Liver (tissue), 3 donors: ENCODE measurements around the gene HNRNPUL1.

Experiments
- CTCF ChIP-seq: fragments of 150-350 bp; IDR thresholded peaks from 2 replicates; pipeline ENCODE4 v1.5.1; 2017; ENCODE audit warnings: improper control_type of control experiment, low read depth, low read length; ENCODE audit not compliant: missing input control
- EGR1 ChIP-seq, 2 donors: IDR thresholded peaks; 2 replicates each; pipeline ENCODE4 v1.6.1; 2016 to 2018; ENCODE audit warnings: antibody characterized with exemption in 2 of 2, low read depth in 2 of 2
- FOXA1 ChIP-seq: IDR thresholded peaks from 2 replicates; pipeline ENCODE4 v1.6.1; 2016; ENCODE audit warnings: antibody characterized with exemption
- JUND ChIP-seq, 2 donors: IDR thresholded peaks; 2 replicates each; pipeline ENCODE4 v1.6.1; 2016; ENCODE audit warnings: antibody characterized with exemption in 2 of 2
- NR2F2 ChIP-seq: IDR thresholded peaks from 2 replicates; pipeline ENCODE4 v1.6.1; 2016; ENCODE audit warnings: antibody characterized with exemption
- RAD21 ChIP-seq, 2 donors: IDR thresholded peaks; 2 replicates each; pipeline ENCODE4 v1.6.1; 2016; ENCODE audit warnings: antibody characterized with exemption in 2 of 2, mild to moderate bottlenecking in 2 of 2
- ZBTB33 ChIP-seq: IDR thresholded peaks from 2 replicates; pipeline ENCODE4 v1.6.1; 2016; ENCODE audit warnings: antibody characterized with exemption
- TF ChIP-seq, protein P1 (sequence below): IDR thresholded peaks from 2 replicates; pipeline ENCODE4 v1.6.1; 2016; ENCODE audit warnings: antibody characterized with exemption
- donor health status: healthy.
- donor health status: healthy.

DNA sequence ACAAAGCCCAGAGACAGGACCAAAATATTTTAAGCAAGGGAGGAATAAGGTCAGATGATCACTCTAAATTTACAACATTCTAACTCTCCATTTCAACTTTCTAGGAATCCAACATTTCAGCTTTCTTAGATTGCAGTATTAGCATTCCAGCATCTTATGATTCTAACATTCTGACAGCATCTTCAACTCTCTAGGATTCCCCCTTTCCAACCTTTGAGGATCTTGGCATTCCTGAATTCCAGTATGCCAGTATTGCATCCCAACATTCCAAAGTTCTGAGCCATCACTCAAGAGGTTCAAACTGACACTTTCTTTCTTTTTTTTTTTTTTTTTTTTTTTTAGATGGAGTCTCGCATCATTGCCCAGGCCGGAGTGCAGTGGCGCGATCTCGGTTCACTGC, 75.8 kb downstream of the HNRNPUL1 start:
- TF ChIP-seq FOXA1 (no peak), CTCF (no peak), JUND (IDR thresholded peaks at IDR 0.05) (no peak), EGR1 (IDR thresholded peaks at IDR 0.05; ENCODE audit: low read depth in 2 of 2) (no peak), NR2F2 (no peak), ZBTB33 (no peak), RAD21 (IDR thresholded peaks at IDR 0.05) (no peak)
- TF ChIP-seq, protein P1, sequence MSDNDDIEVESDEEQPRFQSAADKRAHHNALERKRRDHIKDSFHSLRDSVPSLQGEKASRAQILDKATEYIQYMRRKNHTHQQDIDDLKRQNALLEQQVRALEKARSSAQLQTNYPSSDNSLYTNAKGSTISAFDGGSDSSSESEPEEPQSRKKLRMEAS, result no peak
